ENCODE data around the gene REEP1.

REEP1 gene

DNA sequence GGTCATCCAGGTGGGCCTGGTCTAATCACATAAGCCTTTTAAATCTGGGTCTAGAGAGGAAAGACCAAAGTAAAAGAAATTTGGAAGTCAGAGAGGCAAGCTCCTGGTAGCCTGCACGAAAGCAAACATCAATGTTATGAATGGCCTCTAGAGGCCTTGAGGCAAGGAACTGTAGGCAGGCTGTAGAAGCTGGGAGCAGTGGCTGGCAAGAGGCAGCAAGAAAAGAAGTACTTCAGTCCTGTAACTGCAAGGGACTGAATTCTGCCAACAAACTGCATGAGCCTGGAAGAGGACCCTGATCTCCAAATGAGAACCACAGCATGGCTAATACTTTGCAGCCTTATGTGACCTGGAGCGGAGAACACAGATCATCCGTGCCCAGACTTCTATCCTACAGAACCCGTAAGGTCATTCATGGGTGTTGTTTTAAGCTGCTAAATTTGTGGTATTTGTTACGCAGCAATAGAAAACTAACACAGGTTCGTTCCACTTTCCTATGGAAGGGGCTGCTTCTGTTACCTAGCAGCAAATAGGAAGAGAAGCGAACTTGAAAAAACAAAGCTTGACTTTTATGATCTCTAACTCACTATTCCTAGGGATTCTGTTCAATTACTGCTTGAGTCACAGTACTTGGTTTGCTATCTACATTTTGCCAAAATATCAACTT lies 143.4 kb downstream of the REEP1 start:
- no peak for DNase-seq

DNA sequence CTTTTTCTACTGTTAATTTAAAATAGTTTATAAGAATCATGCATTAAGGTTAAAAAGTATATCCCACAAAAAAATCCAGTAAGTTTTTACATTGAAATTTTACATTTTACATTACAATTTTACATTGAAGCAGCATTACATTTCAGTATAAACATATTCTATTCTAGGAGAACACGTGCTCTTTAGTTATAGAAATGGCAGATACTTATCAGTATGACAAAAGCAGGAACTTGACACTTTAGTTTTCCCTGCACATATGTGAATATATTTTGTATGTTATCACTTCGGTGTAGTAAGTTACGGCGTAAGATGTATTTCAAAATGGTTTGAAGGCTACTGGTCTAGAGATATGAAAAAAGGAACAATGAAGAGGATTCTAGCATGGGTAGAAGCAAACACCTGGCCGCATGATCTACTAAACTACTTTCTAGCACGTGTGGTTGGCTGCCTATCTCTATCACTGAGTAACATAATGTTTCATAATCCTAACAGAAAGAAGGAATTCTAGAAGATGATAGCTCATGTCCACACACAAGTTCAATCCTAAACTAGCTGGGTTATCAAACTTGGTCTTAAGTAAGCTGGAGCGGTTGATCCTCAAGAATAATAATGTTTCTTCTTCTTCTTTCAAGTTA lies 147.5 kb downstream of the REEP1 start:
- no peak for DNase-seq

DNA sequence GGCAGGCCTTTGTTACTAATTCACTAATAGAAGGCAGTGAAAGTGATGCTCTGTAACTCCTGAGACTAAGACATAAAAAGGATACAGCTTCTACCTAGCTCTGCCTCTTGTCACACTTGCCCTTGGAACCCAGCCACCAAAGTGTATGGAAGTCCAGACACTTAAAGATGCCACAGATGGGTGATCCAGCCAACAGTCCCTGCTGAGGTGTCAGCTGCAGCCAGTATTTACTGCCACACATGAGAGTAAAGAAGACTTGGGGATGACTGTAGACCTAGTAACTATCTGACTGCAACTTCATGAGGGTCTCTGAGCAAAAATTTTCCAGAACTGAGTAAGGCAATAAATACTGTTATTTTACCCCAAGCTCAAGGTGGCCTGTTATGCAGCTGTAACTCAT lies 151.0 kb downstream of the REEP1 start:
- DNase-seq: no peak

DNA sequence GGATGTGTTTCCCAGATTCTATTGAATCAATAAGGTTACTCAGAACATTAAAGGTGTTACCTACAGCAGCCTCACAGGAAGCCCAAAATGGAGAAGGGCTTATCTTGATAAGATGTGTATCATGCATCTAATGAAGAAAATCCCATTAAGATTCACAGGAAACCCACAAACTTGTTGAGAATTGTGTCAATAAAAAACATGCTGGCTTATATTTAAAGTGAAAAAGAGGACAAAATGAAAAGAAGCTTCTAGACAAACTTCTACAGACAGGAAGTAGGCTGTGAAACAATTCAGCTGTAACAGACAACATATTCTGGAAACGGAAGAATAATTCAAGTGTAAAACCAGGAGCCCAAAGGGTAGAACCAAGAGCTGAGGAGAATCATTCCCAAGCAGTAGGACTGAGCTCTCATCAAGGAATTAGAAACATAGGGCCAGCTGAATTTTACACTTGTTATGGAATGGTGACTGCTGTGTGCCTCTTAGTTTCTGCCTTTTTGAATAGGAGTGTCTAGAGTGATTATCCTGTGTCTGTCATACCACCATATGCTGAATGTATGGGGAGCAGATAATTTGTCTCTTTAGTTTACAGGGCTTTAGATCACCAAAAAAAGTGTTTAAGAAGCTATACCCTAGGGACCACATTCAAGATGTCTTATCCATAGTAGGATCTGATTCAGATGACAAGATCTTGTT lies 151.8 kb downstream of the REEP1 start:
- no peak for DNase-seq

DNA sequence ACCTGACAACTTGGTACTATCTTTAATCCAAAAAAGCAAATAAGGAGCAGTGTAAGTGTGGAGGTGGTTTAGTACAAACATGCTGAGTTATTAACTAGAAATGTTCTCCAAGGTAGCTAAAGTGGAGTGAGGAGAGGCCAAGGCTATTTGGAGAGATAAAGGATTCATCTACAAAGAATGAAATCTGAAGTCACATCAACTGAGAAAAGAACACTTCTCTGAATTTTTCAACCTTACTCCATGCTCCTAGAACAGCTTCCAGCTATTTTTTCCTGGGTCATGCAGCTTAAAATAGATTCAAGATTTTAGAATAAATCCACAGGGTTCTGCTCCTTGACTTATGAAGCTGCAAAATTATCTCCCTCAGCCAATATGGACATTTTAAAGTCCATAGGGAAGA lies 160.8 kb downstream of the REEP1 start:
- DNase-seq: no peak

DNA sequence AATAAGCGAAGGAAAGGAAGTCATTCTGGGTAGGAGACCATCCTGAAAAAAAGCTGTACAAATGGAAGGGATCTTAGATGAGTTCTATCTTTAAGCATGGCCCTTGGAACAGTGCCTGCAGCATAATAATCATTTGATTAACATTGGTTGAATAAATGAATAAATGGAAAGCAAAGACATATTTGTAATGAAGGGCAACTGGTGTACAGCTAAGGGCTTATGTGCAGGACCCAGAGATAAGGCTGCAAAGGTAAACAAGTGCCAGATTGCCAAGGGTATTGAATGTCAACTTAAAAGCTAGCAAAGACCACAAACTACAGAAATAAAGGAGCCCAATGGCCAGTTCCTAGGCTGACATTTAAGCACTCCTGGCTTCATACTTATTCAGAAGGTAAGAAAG lies 161.6 kb downstream of the REEP1 start:
- no peak for DNase-seq

DNA sequence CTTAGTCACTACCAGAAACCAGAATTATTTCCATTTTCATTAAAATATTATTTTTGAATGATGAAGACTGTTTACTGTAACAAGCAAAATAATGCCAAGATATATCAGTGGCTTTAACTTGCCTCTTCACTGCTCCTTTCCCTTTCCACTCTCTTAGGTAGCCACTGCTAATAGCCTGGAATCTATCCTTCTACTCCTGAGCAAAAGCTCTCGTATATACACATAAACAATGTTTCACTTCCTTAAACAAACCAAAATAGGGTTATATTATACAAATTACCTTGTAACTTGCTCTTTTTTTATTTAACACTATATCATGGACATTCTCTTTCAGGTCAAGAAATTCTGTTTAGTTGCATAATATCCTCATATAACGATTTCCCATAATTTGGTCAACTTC lies 163.0 kb downstream of the REEP1 start:
- no peak for DNase-seq

DNA sequence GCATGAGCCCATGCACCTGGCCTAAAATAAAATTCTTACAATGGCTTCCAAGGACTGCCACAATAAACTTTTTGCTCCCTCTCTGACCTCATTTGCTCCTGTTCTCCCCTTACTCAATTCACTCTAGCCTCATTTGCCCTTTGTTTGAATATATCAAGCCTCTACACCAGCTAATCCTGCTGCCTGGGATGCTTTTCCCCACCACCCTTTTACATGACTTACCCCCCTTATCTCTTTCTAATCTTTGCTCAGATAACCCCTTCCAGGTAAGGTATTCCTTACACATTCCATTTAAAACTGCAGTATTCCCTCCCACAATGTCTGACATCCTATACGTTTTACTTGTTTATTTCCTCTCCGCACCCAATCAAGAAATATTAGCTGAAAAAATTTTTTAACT lies 164.8 kb downstream of the REEP1 start:
- DNase-seq: no peak

DNA sequence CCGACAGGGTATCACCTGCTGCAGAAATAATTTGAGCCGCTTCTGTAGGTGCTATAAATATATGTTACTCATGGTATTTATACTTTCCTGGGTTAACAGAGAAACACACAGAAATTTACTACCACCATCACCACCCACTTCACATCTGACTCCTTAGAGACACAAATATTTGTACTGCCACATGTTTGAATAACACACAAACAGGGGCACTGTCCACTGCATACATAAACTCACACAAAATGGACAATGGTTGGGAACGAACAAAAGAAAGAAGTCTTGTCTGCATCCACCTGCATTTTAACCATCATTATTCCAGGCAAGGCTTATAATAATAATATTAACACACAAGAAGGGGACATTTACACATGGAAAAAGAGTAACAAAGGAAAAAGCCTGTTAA lies 166.1 kb downstream of the REEP1 start:
- no peak for DNase-seq

DNA sequence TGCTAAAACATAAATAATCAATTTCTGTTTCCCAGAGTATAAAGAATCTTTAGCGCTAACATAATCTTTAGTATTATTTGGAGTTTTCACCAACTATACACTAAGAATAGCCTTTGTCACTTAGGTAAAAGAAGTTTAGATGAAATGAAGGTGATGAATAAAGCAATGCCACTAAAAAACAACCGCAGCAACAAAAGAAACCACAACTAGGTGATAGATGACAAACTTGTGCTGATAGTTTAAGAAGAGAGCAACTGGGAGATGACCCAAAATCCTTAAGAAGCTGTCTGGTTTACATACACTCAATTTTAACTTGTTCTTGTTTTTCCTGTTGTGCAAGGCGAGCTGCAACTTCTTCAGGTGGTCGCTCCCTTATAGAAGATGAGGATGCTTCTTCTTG lies 167.0 kb downstream of the REEP1 start:
- no peak for DNase-seq
